H1 (cell line): ENCODE results near the gene TMEM198. TPM values are rescaled to one million over a fixed set of nuclear protein-coding genes. Genes with fewer than 3 reads are reported as not detected.

ENCODE experiments used
- CTCF ChIA-PET: fragments of 300-600 bp; sonication (Branson Sonifier 250); formaldehyde crosslinking; loops from one replicate; lab custom pipeline; 2021; ENCODE audit not compliant: partially characterized antibody; lab: Charles Lee
- POLR2A ChIA-PET: fragments of 300-600 bp; sonication (Branson Sonifier 250); formaldehyde crosslinking; loops from one replicate; lab custom pipeline; 2021; ENCODE audit warnings: inconsistent platforms; ENCODE audit not compliant: partially characterized antibody; lab: Charles Lee
- DNase-seq, 2 experiments: peaks; one replicate each; pipeline versions ENCODE4 v3.0.0 to v3.0.0-alpha.2; 2010 to 2022; ENCODE audit warnings: low spot score in 2 of 2, low read depth in 1 of 2, mixed read lengths in 1 of 2
- FAIRE-seq: peaks from 2 replicates; lab custom pipeline; 2011; peaks lifted over from hg19 to GRCh38; lab: Jason Lieb, UNC
- H2AFZ ChIP-seq: 2 replicates; pipeline ENCODE4 v1.8.1; 2012; ENCODE audit warnings: low read length, inconsistent platforms
- H2AK5ac ChIP-seq: 2 replicates; pipeline ENCODE4 v1.6.1; 2013; ENCODE audit warnings: low read depth, low read length
- H2BK120ac ChIP-seq: replicated peaks from 2 replicates; pipeline ENCODE3; 2013; ENCODE audit warnings: low read depth, low read length, inconsistent platforms
- H2BK12ac ChIP-seq: 2 replicates; pipeline ENCODE4 v1.6.1; 2013; ENCODE audit warnings: low read depth, low read length
- H2BK15ac ChIP-seq: 2 replicates; pipeline ENCODE4 v1.6.1; 2013; ENCODE audit warnings: low read length
- H2BK20ac ChIP-seq: 2 replicates; pipeline ENCODE4 v1.6.1; 2013; ENCODE audit warnings: low read length
- H2BK5ac ChIP-seq: 2 replicates; pipeline ENCODE4 v1.6.1; 2013; ENCODE audit warnings: low read depth, low read length
- H3K14ac ChIP-seq: 2 replicates; pipeline ENCODE4 v1.6.1; 2013; ENCODE audit warnings: inconsistent platforms; ENCODE audit not compliant: insufficient read length
- H3K18ac ChIP-seq: 2 replicates; pipeline ENCODE4 v1.6.1; 2013; ENCODE audit warnings: low read length; ENCODE audit errors: extremely low read depth
- H3K23ac ChIP-seq: 2 replicates; pipeline ENCODE4 v1.6.1; 2013; ENCODE audit warnings: inconsistent platforms; ENCODE audit not compliant: insufficient read length
- H3K23me2 ChIP-seq: 2 replicates; pipeline ENCODE4 v1.6.1; 2013; ENCODE audit warnings: low read depth, low read length
- H3K27ac ChIP-seq: 2 replicates; pipeline ENCODE4 v1.6.1; 2011; ENCODE audit warnings: low read depth, low read length, inconsistent platforms
- H3K27me3 ChIP-seq, 4 experiments: replicated peaks in 1 of 4; 1 replicate in 1 of 4; 2 replicates in 3 of 4; pipeline versions ENCODE4 v1.6.1 to v1.8.1; 2011 to 2013; ENCODE audit warnings: low read length in 3 of 4, mild to moderate bottlenecking in 3 of 4, inconsistent platforms in 2 of 4, mixed read lengths in 2 of 4, moderate library complexity in 1 of 4; ENCODE audit not compliant: control insufficient read depth in 3 of 4, insufficient read depth in 3 of 4; ENCODE audit errors: extremely low read depth in 1 of 4
- H3K36me3 ChIP-seq, 4 experiments: 2 replicates each; pipeline versions ENCODE4 v1.6.1 to v1.8.1; 2011 to 2013; ENCODE audit warnings: mild to moderate bottlenecking in 4 of 4, low read length in 3 of 4, moderate library complexity in 2 of 4, control low read depth in 1 of 4, inconsistent platforms in 1 of 4; ENCODE audit not compliant: insufficient read depth in 4 of 4, control insufficient read depth in 2 of 4
- H3K4ac ChIP-seq: replicated peaks from 2 replicates; pipeline ENCODE3; 2013; ENCODE audit warnings: low read length, low read depth, mixed read lengths, inconsistent platforms; ENCODE audit not compliant: insufficient read length
- H3K4me1 ChIP-seq, 4 experiments: replicated peaks in 1 of 4; 1 replicate in 1 of 4; 2 replicates in 3 of 4; pipeline versions ENCODE4 v1.6.1 to v1.8.1; 2011 to 2013; ENCODE audit warnings: low read length in 3 of 4, inconsistent platforms in 2 of 4, mixed read lengths in 1 of 4; ENCODE audit not compliant: insufficient read depth in 4 of 4, control insufficient read depth in 3 of 4
- H3K4me2 ChIP-seq, 2 experiments: 2 replicates each; pipeline versions ENCODE4 v1.6.1 to v1.8.1; 2011 to 2013; ENCODE audit warnings: low read depth in 2 of 2, low read length in 2 of 2, control low read depth in 1 of 2, inconsistent platforms in 1 of 2, mild to moderate bottlenecking in 1 of 2; ENCODE audit not compliant: insufficient read depth in 1 of 2
- H3K4me3 ChIP-seq, 4 experiments: fragments of 200-600, 300-600 bp in 1 of 4; sonication (generic), shearing (Covaris generic), sonication (Bioruptor Twin) in 1 of 4; 2 replicates each; pipeline versions ENCODE4 v1.5.1 to v1.8.1; 2011 to 2016; ENCODE audit warnings: low read length in 4 of 4, low read depth in 3 of 4, control low read depth in 2 of 4, inconsistent platforms in 2 of 4, mild to moderate bottlenecking in 2 of 4, mixed read lengths in 1 of 4, moderate library complexity in 1 of 4; ENCODE audit not compliant: insufficient read depth in 2 of 4; ENCODE audit errors: extremely low read depth in 1 of 4
- H3K56ac ChIP-seq: replicated peaks from 2 replicates; pipeline ENCODE3; 2013; ENCODE audit warnings: low read depth, mild to moderate bottlenecking, mixed read lengths, low read length, inconsistent platforms; ENCODE audit not compliant: insufficient read length
- H3K79me1 ChIP-seq: 2 replicates; pipeline ENCODE4 v1.6.1; 2013; ENCODE audit warnings: low read depth, low read length, control low read depth
- H3K79me2 ChIP-seq, 2 experiments: 2 replicates each; pipeline versions ENCODE4 v1.6.1 to v1.8.1; 2012 to 2013; ENCODE audit warnings: low read length in 2 of 2, mild to moderate bottlenecking in 2 of 2, inconsistent platforms in 1 of 2; ENCODE audit not compliant: insufficient read depth in 2 of 2, control insufficient read depth in 1 of 2
- H3K9ac ChIP-seq, 4 experiments: replicated peaks in 1 of 4; 1 replicate in 1 of 4; 2 replicates in 3 of 4; pipeline versions ENCODE4 v1.6.1 to v1.8.1; 2011 to 2013; ENCODE audit warnings: low read depth in 3 of 4, low read length in 3 of 4, control low read depth in 2 of 4, mild to moderate bottlenecking in 2 of 4, moderate library complexity in 2 of 4, inconsistent platforms in 1 of 4; ENCODE audit errors: extremely low read depth in 1 of 4
- H3K9me3 ChIP-seq, 2 experiments: 2 replicates each; pipeline versions ENCODE4 v1.6.1 to v1.8.1; 2012 to 2013; ENCODE audit warnings: mild to moderate bottlenecking in 2 of 2, moderate library complexity in 2 of 2, control low read depth in 1 of 2, inconsistent platforms in 1 of 2, low read depth in 1 of 2, low read length in 1 of 2, mixed read lengths in 1 of 2; ENCODE audit not compliant: insufficient read depth in 2 of 2
- H4K20me1 ChIP-seq, 2 experiments: replicated peaks in 1 of 2; 2 replicates each; pipeline versions ENCODE3 to v1.8.1; 2011 to 2013; ENCODE audit warnings: inconsistent platforms in 2 of 2, low read length in 2 of 2, mild to moderate bottlenecking in 1 of 2; ENCODE audit not compliant: insufficient read depth in 2 of 2, control insufficient read depth in 1 of 2
- H4K5ac ChIP-seq: 2 replicates; pipeline ENCODE4 v1.6.1; 2013; ENCODE audit warnings: low read length, low read depth, mixed read lengths, inconsistent platforms; ENCODE audit not compliant: insufficient read length
- H4K8ac ChIP-seq: 2 replicates; pipeline ENCODE4 v1.8.0; 2013; ENCODE audit warnings: mild to moderate bottlenecking, moderate library complexity, low read length, inconsistent platforms; ENCODE audit not compliant: insufficient read depth; ENCODE audit errors: extremely low read depth
- H4K91ac ChIP-seq: replicated peaks from 2 replicates; pipeline ENCODE3; 2013; ENCODE audit warnings: low read length, mixed read lengths, inconsistent platforms; ENCODE audit not compliant: insufficient read length
- ASH2L ChIP-seq: fragments of 200-600, 300-600 bp; sonication (generic); IDR thresholded peaks from one replicate; pipeline ENCODE4 v1.7.1; 2017; ENCODE audit warnings: low read length
- POU5F1 ChIP-seq: IDR thresholded peaks from 2 replicates; pipeline ENCODE4 v1.6.1; 2011; ENCODE audit warnings: low read depth, mild to moderate bottlenecking, low read length, moderate library complexity
- SP1 ChIP-seq: IDR thresholded peaks from 2 replicates; pipeline ENCODE4 v1.6.1; 2011; ENCODE audit warnings: low read depth, low read length
- SP2 ChIP-seq: IDR thresholded peaks from 2 replicates; pipeline ENCODE4 v1.6.1; 2012; ENCODE audit warnings: mild to moderate bottlenecking, low read length, inconsistent platforms
- WGBS, 2 experiments: shearing (Covaris generic) in 1 of 2; methylation state at CpG; one replicate each; pipeline versions ENCODE4 v1.1.6 to v1.1.7; 2013 to 2015; ENCODE audit warnings: low lambda C conversion rate in 2 of 2, mixed read lengths in 2 of 2, inconsistent platforms in 1 of 2, low coverage in 1 of 2, missing lambda C conversion rate in 1 of 2; ENCODE audit not compliant: insufficient replicate concordance in 2 of 2, insufficient coverage in 1 of 2, insufficient read length in 1 of 2; ENCODE audit errors: extremely low coverage in 1 of 2, missing lambda C conversion rate in 1 of 2; 5-methylcytosine and 5-hydroxymethylcytosine counted together
- polyA plus RNA-seq, 7 experiments: library from polyadenylated mRNA; depleted of rRNA in 3 of 7; stranded (reverse) in 5 of 7; unstranded in 2 of 7; fragments of >200 nt in 5 of 7; fragments of 200-250 nt in 2 of 7; gene quantifications; 1 replicate in 5 of 7; 2 replicates in 1 of 7; 4 replicates in 1 of 7; pipeline versions ENCODE4 v1.2.1 to v1.2.3, GENCODE V29; 2011 to 2013; ENCODE audit warnings: missing spikeins in 2 of 7, mixed read lengths in 2 of 7
- total RNA-seq: library from RNA; stranded (reverse); fragmentation: NEBNext Ultra II Directional; extraction: Animal tissue kit (Norgen Biotek cat#: 25700); gene quantifications from 2 replicates; pipeline ENCODE4 v1.2.1, GENCODE V29; 2021
- TF ChIP-seq, protein P1 (sequence below): IDR thresholded peaks from 2 replicates; pipeline ENCODE4 v1.6.1; 2012; ENCODE audit warnings: inconsistent platforms
- TF ChIP-seq, protein P2 (sequence below): IDR thresholded peaks from 2 replicates; pipeline ENCODE4 v1.6.1; 2012; ENCODE audit warnings: inconsistent platforms

The TMEM198 gene
- total and polyA plus RNA-seq, 2 of the 8 experiments (the other 6 are each of a cell fraction or from before 2014, with no cell fraction given), result 10.2 to 10.4 TPM

DNA sequence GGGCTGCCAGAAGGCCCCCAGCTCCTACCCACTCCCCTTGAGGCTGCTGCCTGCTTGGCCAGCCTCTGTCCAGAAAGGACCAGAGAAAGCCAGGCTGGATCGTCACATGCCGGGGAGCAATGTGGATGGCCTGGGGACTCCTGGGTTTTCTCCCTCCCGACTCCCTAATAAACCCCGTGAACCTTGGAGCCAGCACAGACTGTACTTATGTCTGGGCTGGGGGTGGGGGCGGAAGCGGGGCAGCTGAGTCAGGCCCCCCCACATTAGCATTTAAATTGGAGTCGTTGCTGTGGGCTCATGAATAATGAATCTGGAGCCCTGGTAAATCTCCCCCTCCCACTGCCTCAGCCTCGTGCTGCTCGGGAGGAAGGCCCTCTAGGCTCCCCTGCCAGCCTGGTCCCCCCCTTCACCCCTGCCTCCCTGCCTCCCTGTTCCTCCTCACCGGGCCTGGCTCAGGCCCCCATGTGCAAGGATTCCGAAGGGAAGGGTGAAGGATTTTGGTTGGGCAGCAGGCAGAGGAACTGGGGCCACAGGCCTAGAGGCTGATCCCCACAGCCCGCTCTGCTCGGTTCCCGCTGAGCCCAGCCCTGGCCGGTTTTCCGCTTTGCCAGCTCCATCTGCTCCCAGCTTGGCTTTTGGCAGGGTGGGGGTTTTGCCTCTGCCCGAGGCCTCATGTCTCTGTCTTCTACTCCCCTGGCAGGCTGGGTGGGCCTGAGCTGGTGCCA, 36.9 kb upstream of the TMEM198 start:
- Histone ChIP-seq H3K4me3 (peak overlapping the region in 1 of 4 experiments; percentile 3; a peak in 1 of 8 replicates), H3K14ac (no peak overlapping the region), H2BK20ac (peak overlapping the region; percentile 98), H4K20me1 (no peaks in the 10 kb centered on the region), H3K23ac (no peak overlapping the region), H3K4me1 (peaks cover 4 to 52% (median 44%) of the 10 kb centered on the region in 4 experiments), H2BK12ac (peak overlapping the region; percentile 95), H4K91ac (peak overlapping the region; percentile 91), H3K27ac (peak overlapping the region; percentile 89; the same call in 1 of the 2 replicates), H3K9me3 (no peaks in the 10 kb centered on the region), H3K23me2 (peaks cover 6% of the 10 kb centered on the region), H3K56ac (peak overlapping the region; percentile 85), H2AK5ac (peak overlapping the region; percentile 97; the same call in 1 of the 2 replicates), H2AFZ (no peak overlapping the region), H3K79me2 (no peaks in the 10 kb centered on the region), H3K79me1 (no peaks in the 10 kb centered on the region; the same call in 1 of the 2 replicates), H2BK120ac (peak overlapping the region; percentile 97), H3K36me3 (peaks cover 0 to 7% (median 0%) of the 10 kb centered on the region in 4 experiments; a peak in 2 of 8 replicates), H3K9ac (peak overlapping the region in 3 of 4 experiments; percentile 26 to 54 (median 45); a peak in 4 of 7 replicates), H3K4me2 (peak overlapping the region; percentile 41 to 42), H3K18ac (peak overlapping the region; percentile 96), H4K5ac (peak overlapping the region; percentile 70), H4K8ac (peak overlapping the region; percentile 91; the same call in 1 of the 2 replicates), H2BK5ac (peak overlapping the region; percentile 99), H3K4ac (peak overlapping the region; percentile 89), H3K27me3 (peaks cover 0 to 8% (median 4%) of the 10 kb centered on the region in 4 experiments; a peak in 5 of 7 replicates), H2BK15ac (peak overlapping the region; percentile 72; the same call in 1 of the 2 replicates)
- CTCF ChIA-PET, result interaction anchor here (1.0 to 113.1 kb wide), 8 partner anchors 18 to 107 kb away, joined by 3 to 7248 read pairs (median 23); partner anchors contain the start of genes DES, GMPPA and SPEG
- TF ChIP-seq ASH2L (peak; percentile 39), SP2 (no peak), POU5F1 (0 out of 2 replicates have a peak, but pooled peaks have one; percentile 12), SP1 (peak; percentile 58; the same call in 1 of the 2 replicates)
- TF ChIP-seq, protein P1, sequence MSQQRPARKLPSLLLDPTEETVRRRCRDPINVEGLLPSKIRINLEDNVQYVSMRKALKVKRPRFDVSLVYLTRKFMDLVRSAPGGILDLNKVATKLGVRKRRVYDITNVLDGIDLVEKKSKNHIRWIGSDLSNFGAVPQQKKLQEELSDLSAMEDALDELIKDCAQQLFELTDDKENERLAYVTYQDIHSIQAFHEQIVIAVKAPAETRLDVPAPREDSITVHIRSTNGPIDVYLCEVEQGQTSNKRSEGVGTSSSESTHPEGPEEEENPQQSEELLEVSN, result peak; percentile 80
- TF ChIP-seq, protein P2, sequence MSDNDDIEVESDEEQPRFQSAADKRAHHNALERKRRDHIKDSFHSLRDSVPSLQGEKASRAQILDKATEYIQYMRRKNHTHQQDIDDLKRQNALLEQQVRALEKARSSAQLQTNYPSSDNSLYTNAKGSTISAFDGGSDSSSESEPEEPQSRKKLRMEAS, result peak; percentile 82
- POLR2A ChIA-PET, result interaction anchor here (0.5 to 11.0 kb wide), 14 partner anchors 11 to 564 kb away, joined by 3 to 216 read pairs (median 3); partner anchors contain the start of genes GMPPA and SPEG
- WGBS, 2 experiments, result 21% methylated on average over 16 of the region's 17 CpGs; no CpG with 5 or more reads in 1 of the 2 experiments
- DNase-seq, result peak in 1 of 2 experiments; percentile 80
- no peak for FAIRE-seq
